Osteocyte (in vitro differentiated cells): ENCODE data around the gene MTRF1L. TPM values are rescaled to one million over a fixed set of nuclear protein-coding genes. Genes with fewer than 3 reads are reported as not detected.

Experiments used
- DNase-seq: peaks from one replicate; pipeline ENCODE4 v3.0.0; 2021; ENCODE audit warnings: mixed read lengths; ENCODE audit not compliant: unreplicated experiment; ENCODE audit errors: extremely low spot score
- H3K27ac Mint-ChIP-seq: one replicate; pipeline ENCODE4 v1.8.0; 2021; ENCODE audit warnings: mild to moderate bottlenecking, mixed read lengths; ENCODE audit not compliant: unreplicated experiment
- H3K27me3 Mint-ChIP-seq: one replicate; pipeline ENCODE4 v1.8.0; 2021; ENCODE audit warnings: mixed read lengths; ENCODE audit not compliant: unreplicated experiment
- H3K36me3 Mint-ChIP-seq: one replicate; pipeline ENCODE4 v1.8.0; 2021; ENCODE audit warnings: mixed read lengths; ENCODE audit not compliant: unreplicated experiment
- H3K4me1 Mint-ChIP-seq: one replicate; pipeline ENCODE4 v1.8.0; 2021; ENCODE audit warnings: mixed read lengths; ENCODE audit not compliant: unreplicated experiment
- H3K4me3 Mint-ChIP-seq: one replicate; pipeline ENCODE4 v1.8.0; 2021; ENCODE audit warnings: mild to moderate bottlenecking, moderate library complexity, mixed read lengths; ENCODE audit not compliant: unreplicated experiment
- H3K9me3 Mint-ChIP-seq: one replicate; pipeline ENCODE4 v1.8.0; 2021; ENCODE audit warnings: mixed read lengths; ENCODE audit not compliant: unreplicated experiment
- CTCF ChIP-seq: fragments of 200-600 bp; sonication (generic); IDR thresholded peaks from 2 replicates; pipeline ENCODE4 v1.5.0; 2021; ENCODE audit warnings: antibody characterized with exemption, mild to moderate bottlenecking, moderate library complexity
- long read RNA-seq: library from polyadenylated mRNA; unstranded; transcript quantifications from one replicate; pipeline ENCODE4 v2.0.0, GENCODE V29; 2021
- total RNA-seq: library from RNA; stranded (reverse); gene quantifications from 2 replicates; pipeline ENCODE4 v1.2.1, GENCODE V29; 2021

The MTRF1L gene
- total RNA-seq: 15.9 and 16.9 TPM in 2 replicates
- long read RNA-seq, transcript MTRF1L-203 (7 exons, 3,676 nt): major isoform, 16 of 46 reads
- long read RNA-seq, transcript MTRF1L-208 (7 exons, 3,651 nt): minor isoform, 6 of 46 reads
- long read RNA-seq, transcript MTRF1L-202 (6 exons, 3,539 nt): minor isoform, 6 of 46 reads
- long read RNA-seq, partial matches to known transcripts: 6 of 46 reads
- long read RNA-seq, other reads (novel, unspliced or antisense): 11 of 46 reads

- Mint-ChIP-seq H3K36me3 (peaks cover 5% of the 10 kb centered on the region), H3K4me1 (peaks cover 36% of the 10 kb centered on the region), H3K4me3 (peak within 1 kb of the TSS; percentile 99), H3K27ac (peak within 1 kb of the TSS; percentile 97), H3K27me3 (no peaks in the 10 kb centered on the region), H3K9me3 (no peaks in the 10 kb centered on the region)
- DNase-seq: peak; percentile 96
- no peak for TF ChIP-seq CTCF
Measured at GRCh38 chr6:153002613-153003365, at the start of gene MTRF1L. Gene MTRF1L, minus strand, starts transcription at chr6:153002709. Its CDS starts 24 bp downstream, at chr6:153002685.

GRCh38 chr6:153051801-153052200 is 49.3 kb upstream of the MTRF1L start:
- Mint-ChIP-seq H3K4me1 (no peaks in the 10 kb centered on the region), H3K27ac (no peak overlapping the region), H3K27me3 (no peaks in the 10 kb centered on the region), H3K9me3 (peaks cover 11% of the 10 kb centered on the region), H3K36me3 (no peaks in the 10 kb centered on the region), H3K4me3 (no peak overlapping the region)
- no peak for DNase-seq
- no peak for TF ChIP-seq CTCF

- DNase-seq: no peak
- Mint-ChIP-seq H3K27ac (no peak overlapping the region), H3K36me3 (no peaks in the 10 kb centered on the region), H3K4me3 (no peak overlapping the region), H3K9me3 (peaks cover 11% of the 10 kb centered on the region), H3K4me1 (peaks cover 2% of the 10 kb centered on the region), H3K27me3 (no peaks in the 10 kb centered on the region)
- TF ChIP-seq CTCF: no peak
Measured at GRCh38 chr6:153048631-153049030, 46.1 kb upstream of the MTRF1L start.

- no peak overlapping the region for H3K27ac Mint-ChIP-seq
- H3K9me3 Mint-ChIP-seq: peaks cover 11% of the 10 kb centered on the region
- H3K27me3 Mint-ChIP-seq: no peaks in the 10 kb centered on the region
- peaks cover 2% of the 10 kb centered on the region for H3K36me3 Mint-ChIP-seq
- H3K4me1 Mint-ChIP-seq: peaks cover 2% of the 10 kb centered on the region
- DNase-seq: no peak
- TF ChIP-seq CTCF: no peak
- H3K4me3 Mint-ChIP-seq: no peak overlapping the region
Measured at GRCh38 chr6:153047386-153047785, 44.9 kb upstream of the MTRF1L start.

GRCh38 chr6:153045271-153045670 is 42.8 kb upstream of the MTRF1L start:
- Mint-ChIP-seq H3K4me3 (no peak overlapping the region), H3K36me3 (peaks cover 5% of the 10 kb centered on the region), H3K9me3 (peaks cover 5% of the 10 kb centered on the region)

More at GRCh38 chr6:153045271-153045670, 42.8 kb upstream of the MTRF1L start:
- no peak for TF ChIP-seq CTCF
- Mint-ChIP-seq H3K27ac (no peak overlapping the region), H3K27me3 (no peaks in the 10 kb centered on the region), H3K4me1 (peaks cover 2% of the 10 kb centered on the region)
- DNase-seq: no peak
